Hepatocyte (in vitro differentiated cells): ENCODE results near the gene SEPTIN8.

Source experiments
- CTCF ChIP-seq: fragments of 200-600 bp; sonication (generic); IDR thresholded peaks from 2 replicates; pipeline ENCODE4 v1.5.1; 2016; ENCODE audit warnings: antibody characterized with exemption, mild to moderate bottlenecking; ENCODE audit not compliant: poor library complexity
- EZH2 ChIP-seq: fragments of 200-600 bp; sonication (generic); IDR thresholded peaks from 2 replicates; pipeline ENCODE4 v1.6.1; 2016; ENCODE audit warnings: antibody characterized with exemption, mild to moderate bottlenecking, borderline replicate concordance
- EZH2phosphoT487 ChIP-seq: fragments of 200-600 bp; sonication (generic); IDR thresholded peaks from one replicate; pipeline ENCODE4 v1.6.1; 2018; ENCODE audit warnings: antibody characterized with exemption, mild to moderate bottlenecking, low read depth, moderate library complexity; ENCODE audit not compliant: unreplicated experiment, severe bottlenecking

GRCh38 chr5:132825033-132825833 lies 48.2 kb upstream of the SEPTIN8 start:
- TF ChIP-seq CTCF (no peak), EZH2phosphoT487 (no peak), EZH2 (no peak)
